GM23338 (cell line): ENCODE data around the gene CEP131. TPM values are rescaled to one million over a fixed set of nuclear protein-coding genes. Genes with fewer than 3 reads are reported as not detected.

Source experiments
- ATAC-seq: fragments of 200-7000 bp; cut with Tn5 transposase; 3 replicates; pipeline ENCODE4 v1.9.1; 2020
- DNase-seq: peaks from one replicate; pipeline ENCODE4 v3.0.0-alpha.2; 2015; ENCODE audit warnings: low spot score
- H2AFZ ChIP-seq: fragments of 200-600 bp; sonication (generic); 2 replicates; pipeline ENCODE4 v1.8.0; 2016; ENCODE audit warnings: antibody characterized with exemption, mild to moderate bottlenecking, moderate library complexity
- H3F3A ChIP-seq: fragments of 200-600 bp; sonication (generic); replicated peaks from 2 replicates; pipeline ENCODE4 v1.8.0; 2017; ENCODE audit warnings: antibody characterized with exemption, mixed run types, low read depth
- H3K27ac ChIP-seq: fragments of 200-600 bp; sonication (generic); 2 replicates; pipeline ENCODE4 v1.6.1; 2016; ENCODE audit warnings: low read depth
- H3K27me3 ChIP-seq: fragments of 200-600 bp; sonication (generic); 2 replicates; pipeline ENCODE4 v1.8.0; 2016; ENCODE audit warnings: mild to moderate bottlenecking, mixed run types, moderate library complexity; ENCODE audit not compliant: insufficient read depth
- H3K36me3 ChIP-seq: fragments of 200-600 bp; sonication (generic); 2 replicates; pipeline ENCODE4 v1.8.0; 2016; ENCODE audit warnings: mild to moderate bottlenecking; ENCODE audit not compliant: insufficient read depth
- H3K4me1 ChIP-seq: fragments of 200-600 bp; sonication (generic); 2 replicates; pipeline ENCODE4 v1.8.0; 2016; ENCODE audit warnings: mild to moderate bottlenecking, moderate library complexity; ENCODE audit not compliant: insufficient read depth
- H3K4me2 ChIP-seq: fragments of 200-600 bp; sonication (generic); 2 replicates; pipeline ENCODE4 v1.7.1; 2017; ENCODE audit warnings: mixed run types
- H3K4me3 ChIP-seq: fragments of 200-600 bp; sonication (generic); 2 replicates; pipeline ENCODE4 v1.6.1; 2016; ENCODE audit warnings: mixed run types
- H3K79me2 ChIP-seq: fragments of 200-600 bp; sonication (generic); replicated peaks from 2 replicates; pipeline ENCODE4 v1.8.0; 2017; ENCODE audit warnings: mild to moderate bottlenecking; ENCODE audit not compliant: insufficient read depth
- H3K9me2 ChIP-seq: fragments of 200-600 bp; sonication (generic); 2 replicates; pipeline ENCODE4 v1.8.0; 2017; ENCODE audit not compliant: insufficient read depth
- H4K20me1 ChIP-seq: fragments of 200-600 bp; sonication (generic); replicated peaks from 2 replicates; pipeline ENCODE4 v1.8.0; 2017; ENCODE audit warnings: mild to moderate bottlenecking; ENCODE audit not compliant: insufficient read depth
- H3K27ac Mint-ChIP-seq: 2 replicates; pipeline ENCODE4 v1.8.0; 2020; ENCODE audit warnings: inconsistent platforms, mild to moderate bottlenecking, moderate library complexity, mixed read lengths
- H3K27me3 Mint-ChIP-seq: 3 replicates; pipeline ENCODE4 v1.8.0; 2022; ENCODE audit warnings: low read depth, mild to moderate bottlenecking, moderate library complexity, mixed read lengths, inconsistent platforms; ENCODE audit not compliant: insufficient read depth, poor library complexity
- H3K36me3 Mint-ChIP-seq: 3 replicates; pipeline ENCODE4 v1.8.0; 2021; ENCODE audit warnings: low read depth, mild to moderate bottlenecking, inconsistent platforms, moderate library complexity, mixed read lengths
- H3K4me1 Mint-ChIP-seq: 3 replicates; pipeline ENCODE4 v1.8.0; 2020; ENCODE audit warnings: mild to moderate bottlenecking, inconsistent platforms, mixed read lengths
- H3K4me3 Mint-ChIP-seq: 3 replicates; pipeline ENCODE4 v1.8.0; 2021; ENCODE audit warnings: moderate library complexity, mild to moderate bottlenecking, inconsistent platforms, mixed read lengths
- H3K9me3 Mint-ChIP-seq: 3 replicates; pipeline ENCODE4 v1.8.0; 2020; ENCODE audit warnings: moderate library complexity, mild to moderate bottlenecking, inconsistent platforms, mixed read lengths
- CTCF ChIP-seq, 2 experiments: fragments of 200-600 bp in 1 of 2; sonication (generic) in 1 of 2; conservative IDR thresholded peaks; 2 replicates each; pipeline versions ENCODE4 v1.5.1 to v1.6.1; 2016 to 2017; ENCODE audit warnings: antibody characterized with exemption in 2 of 2, low read depth in 2 of 2, mild to moderate bottlenecking in 2 of 2, moderate library complexity in 1 of 2
- ETS1 ChIP-seq: IDR thresholded peaks from 2 replicates; pipeline ENCODE4 v1.6.1; 2016; ENCODE audit warnings: antibody characterized with exemption
- EZH2 ChIP-seq: fragments of 200-600 bp; sonication (generic); IDR thresholded peaks from one replicate; pipeline ENCODE4 v1.8.0; 2017; ENCODE audit warnings: antibody characterized with exemption, mild to moderate bottlenecking, low read depth; ENCODE audit not compliant: unreplicated experiment
- EZH2phosphoT487 ChIP-seq: fragments of 200-600 bp; sonication (generic); IDR thresholded peaks from one replicate; pipeline ENCODE4 v1.8.1; 2018; ENCODE audit warnings: antibody characterized with exemption; ENCODE audit not compliant: unreplicated experiment
- JUNB ChIP-seq: IDR thresholded peaks from one replicate; pipeline ENCODE4 v1.6.1; 2016; ENCODE audit warnings: antibody characterized with exemption; ENCODE audit not compliant: unreplicated experiment
- REST ChIP-seq: IDR thresholded peaks from one replicate; pipeline ENCODE4 v1.6.1; 2018; ENCODE audit warnings: antibody characterized with exemption; ENCODE audit not compliant: unreplicated experiment
- STAT1 ChIP-seq: IDR thresholded peaks from one replicate; pipeline ENCODE4 v1.6.1; 2016; ENCODE audit warnings: antibody characterized with exemption; ENCODE audit not compliant: unreplicated experiment
- ZNF114 ChIP-seq: fragments of 250-450 bp; sonication (Bioruptor Pico); IDR thresholded peaks from 2 replicates; pipeline ENCODE4 v1.5.0; 2020; ENCODE audit warnings: mild to moderate bottlenecking, moderate library complexity
- ZNF462 ChIP-seq: fragments of 250-450 bp; sonication (Bioruptor Pico); IDR thresholded peaks from 2 replicates; pipeline ENCODE4 v1.5.0; 2020; ENCODE audit warnings: mild to moderate bottlenecking, moderate library complexity
- polyA plus RNA-seq: library from polyadenylated mRNA; unstranded; fragments of >200 nt; fragmentation: Nextera tagmentation; extraction: Ambion mirVana; gene quantifications from 2 replicates; pipeline ENCODE4 v1.2.1, GENCODE V29; 2016
- total RNA-seq: library from RNA; depleted of rRNA; stranded (reverse); fragments of >200 nt; shearing (Covaris generic); gene quantifications from 2 replicates; pipeline ENCODE4 v1.2.3, GENCODE V29; 2014

CEP131 gene
- total and polyA plus RNA-seq, 2 experiments from 2014 or later = 26.8 to 35.5 TPM

GRCh38 chr17:81221842-81222619, 734 bp downstream of the CEP131 start (continued):
- TF ChIP-seq REST = no peak
- no peak for TF ChIP-seq EZH2
- TF ChIP-seq JUNB = no peak
- TF ChIP-seq EZH2phosphoT487 = no peak
- no peak for TF ChIP-seq ETS1
- TF ChIP-seq ZNF114 (CRISPR knock-in tag) = no peak
- TF ChIP-seq STAT1 = no peak

GRCh38 chr17:81221371-81221841, 1.4 kb downstream of the CEP131 start:
- DNase-seq (peak; percentile 60), ATAC-seq (peak; percentile 7)
- Mint-ChIP-seq H3K4me1 (peaks cover 15% of the 10 kb centered on the region), H3K9me3 (no peaks in the 10 kb centered on the region; the same call in 2 of the 3 replicates), H3K27ac (no peak overlapping the region; the same call in 1 of the 2 replicates), H3K27me3 (peaks cover 4% of the 10 kb centered on the region), H3K36me3 (no peaks in the 10 kb centered on the region; the same call in 1 of the 3 replicates), H3K4me3 (peak overlapping the region; percentile 76)
- Histone ChIP-seq H4K20me1 (peaks cover 2% of the 10 kb centered on the region; the same call in 1 of the 2 replicates), H3K27me3 (0 out of 2 replicates have a peak, but pooled peaks cover 3% of the 10 kb centered on the region), H3K4me2 (peak overlapping the region; percentile 89), H2AFZ (no peak overlapping the region), H3K27ac (no peak overlapping the region), H3K4me1 (peaks cover 14% of the 10 kb centered on the region), H3K79me2 (peaks cover 29% of the 10 kb centered on the region), H3K36me3 (no peaks in the 10 kb centered on the region), H3K4me3 (peak overlapping the region; percentile 93), H3F3A (no peaks in the 10 kb centered on the region), H3K9me2 (no peaks in the 10 kb centered on the region)
- TF ChIP-seq ZNF462 (CRISPR knock-in tag) (no peak), CTCF (conservative IDR thresholded peaks at IDR 0.05; ENCODE audit: low read depth in 2 of 2) (no peak), JUNB (no peak)
